GM21619 (cell line): ENCODE results near the gene LRP1B.

Source experiments
- ATAC-seq: cut with Tn5 transposase; IDR thresholded peaks from one replicate; pipeline ENCODE4 v1.9.1; 2021; ENCODE audit not compliant: unreplicated experiment

LRP1B gene

GRCh38 chr2:140770645-140771044 is 1360.2 kb downstream of the LRP1B start:
- no peak for ATAC-seq

GRCh38 chr2:140761807-140762206 is 1369.0 kb downstream of the LRP1B start:
- ATAC-seq: no peak

GRCh38 chr2:140759426-140760156 is 1371.2 kb downstream of the LRP1B start:
- ATAC-seq: no peak

- ATAC-seq: peak; percentile 78
These were observed 1383.2 kb downstream of the LRP1B start for GRCh38 chr2:140747665-140748064.

- ATAC-seq: no peak
These were observed 1383.7 kb downstream of the LRP1B start for GRCh38 chr2:140747090-140747489.

- ATAC-seq: no peak
These were observed 1386.4 kb downstream of the LRP1B start for GRCh38 chr2:140744379-140744778.

- ATAC-seq: no peak
These were observed 1393.8 kb downstream of the LRP1B start for GRCh38 chr2:140737006-140737405.

GRCh38 chr2:140734992-140735391 is 1395.8 kb downstream of the LRP1B start:
- no peak for ATAC-seq

- no peak for ATAC-seq
These were observed 1411.8 kb downstream of the LRP1B start for GRCh38 chr2:140718999-140719398.

- no peak for ATAC-seq
These were observed 1413.3 kb downstream of the LRP1B start for GRCh38 chr2:140717481-140717880.

- ATAC-seq: no peak
These were observed 1416.2 kb downstream of the LRP1B start for GRCh38 chr2:140714586-140714985.

GRCh38 chr2:140711867-140712266 is 1418.9 kb downstream of the LRP1B start:
- no peak for ATAC-seq

- no peak for ATAC-seq
These were observed 1429.1 kb downstream of the LRP1B start for GRCh38 chr2:140701726-140702125.

- no peak for ATAC-seq
These were observed 1432.2 kb downstream of the LRP1B start for GRCh38 chr2:140698636-140699035.

- ATAC-seq: no peak
These were observed 1434.4 kb downstream of the LRP1B start for GRCh38 chr2:140696449-140696848.

GRCh38 chr2:140695155-140695554 is 1435.7 kb downstream of the LRP1B start:
- no peak for ATAC-seq

GRCh38 chr2:140687825-140688224 is 1443.0 kb downstream of the LRP1B start:
- no peak for ATAC-seq

- ATAC-seq: no peak
These were observed 1447.2 kb downstream of the LRP1B start for GRCh38 chr2:140683658-140684057.

GRCh38 chr2:140680862-140681261 is 1450.0 kb downstream of the LRP1B start:
- ATAC-seq: no peak

GRCh38 chr2:140679752-140680151 is 1451.1 kb downstream of the LRP1B start:
- no peak for ATAC-seq

- no peak for ATAC-seq
These were observed 1460.9 kb downstream of the LRP1B start for GRCh38 chr2:140669911-140670310.

GRCh38 chr2:140667203-140667602 is 1463.6 kb downstream of the LRP1B start:
- no peak for ATAC-seq

GRCh38 chr2:140662504-140662903 is 1468.3 kb downstream of the LRP1B start:
- ATAC-seq: no peak
